Prostate gland (tissue), 2 donors: ENCODE data around the gene PCSK4. TPM values are rescaled to one million over a fixed set of nuclear protein-coding genes. Genes with fewer than 3 reads are reported as not detected.
A peak's percentile ranks its signal among the peaks of the same experiment; 100 is the strongest.

Source experiments
- DNase-seq: peaks from one replicate; pipeline ENCODE4 v3.0.0-alpha.2; 2019; ENCODE audit warnings: low spot score
- H3K27ac ChIP-seq, 2 donors: fragments of 200-600 bp; sonication (generic); 2 replicates each; pipeline ENCODE4 v1.5.1; 2017 to 2019
- H3K27me3 ChIP-seq: fragments of 200-600 bp; sonication (generic); replicated peaks from 2 replicates; pipeline ENCODE4 v1.5.1; 2019; ENCODE audit not compliant: insufficient read depth
- H3K36me3 ChIP-seq, 2 donors: fragments of 200-600 bp; sonication (generic); 1 replicate in 1 of 2; 2 replicates in 1 of 2; pipeline versions ENCODE4 v1.5.1 to v1.8.1; 2017 to 2019
- H3K4me1 ChIP-seq: fragments of 200-600 bp; sonication (generic); replicated peaks from 2 replicates; pipeline ENCODE4 v1.5.1; 2019
- H3K4me3 ChIP-seq, 2 donors: fragments of 200-600 bp; sonication (generic); 2 replicates each; pipeline ENCODE4 v1.5.1; 2017 to 2019
- H3K9me3 ChIP-seq: fragments of 200-600 bp; sonication (generic); 2 replicates; pipeline ENCODE4 v1.5.1; 2017
- POLR2A ChIP-seq: fragments of 450-650 bp; IDR thresholded peaks from one replicate; pipeline ENCODE4 v1.6.1; 2016; ENCODE audit warnings: antibody characterized with exemption, mild to moderate bottlenecking
- POLR2AphosphoS5 ChIP-seq: sonication (generic); formaldehyde crosslinking; IDR thresholded peaks from one replicate; pipeline ENCODE4 v1.6.1; 2017; ENCODE audit warnings: antibody characterized with exemption
- WGBS: methylation state at CpG from one replicate; pipeline ENCODE4 v1.1.5; 2018; 5-methylcytosine and 5-hydroxymethylcytosine counted together
- intact Hi-C: fragments of 100-400 bp; cut with DNase I; formaldehyde crosslinking; loops from one replicate; pipeline ENCODE4 v1.14.2; 2022
- total RNA-seq, 2 donors: library from RNA; depleted of rRNA; stranded (reverse); fragments of >200 nt; gene quantifications; one replicate each; pipeline ENCODE4 v1.1.0, GENCODE V29; 2016
- TF ChIP-seq, protein P1 (sequence below), 4 experiments: fragments of 200-600 bp in 2 of 4; fragments of 450-650 bp in 2 of 4; sonication (generic) in 2 of 4; IDR thresholded peaks; 1 replicate in 3 of 4; 2 replicates in 1 of 4; pipeline ENCODE4 v1.5.1; 2016 to 2019; ENCODE audit warnings: antibody characterized with exemption in 4 of 4, mild to moderate bottlenecking in 2 of 4, moderate library complexity in 2 of 4

Gene PCSK4
- total RNA-seq, 2 donors from 2014 or later, result 8.1 to 22.9 TPM

DNA sequence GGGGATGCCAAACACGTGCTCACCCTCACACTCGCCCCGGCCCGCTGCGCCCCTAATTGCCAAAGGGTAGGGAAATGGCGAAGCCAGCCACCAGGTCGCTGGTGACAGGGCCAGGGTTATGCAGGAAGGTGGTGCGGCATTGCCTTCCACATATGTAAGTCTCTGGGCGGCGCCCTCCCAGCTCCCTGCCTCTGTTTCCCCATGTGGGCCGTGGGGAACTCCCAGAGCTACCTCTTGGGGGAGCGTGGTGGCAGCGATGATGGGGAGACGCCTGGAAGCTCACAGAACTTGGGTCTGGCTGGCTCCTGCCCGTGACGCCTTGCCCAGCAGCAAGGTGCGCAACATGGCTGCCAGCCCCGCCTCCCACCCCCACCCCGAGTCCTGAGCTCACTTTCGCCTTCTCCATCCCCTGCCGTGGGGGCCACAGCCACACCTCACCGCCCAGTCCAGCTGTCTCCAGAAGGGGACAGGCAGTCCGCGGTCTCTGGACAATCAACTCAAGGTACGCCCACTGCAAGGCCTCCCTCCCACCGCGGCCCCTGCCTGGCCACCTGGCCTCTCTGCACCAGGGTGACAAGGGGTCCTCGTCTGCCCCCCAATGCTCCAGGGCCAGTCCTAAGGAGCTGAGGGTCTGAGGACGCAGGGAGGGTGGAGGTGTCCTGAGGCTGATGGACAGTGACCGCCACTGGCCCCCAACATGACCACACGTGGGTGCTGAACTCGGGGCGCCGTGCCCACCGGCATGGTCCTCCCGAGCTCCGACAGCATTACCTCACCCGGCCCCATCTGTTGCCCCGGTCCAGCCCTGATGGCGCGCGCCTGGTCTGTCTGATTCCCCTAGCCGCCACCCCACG, 17.7 kb downstream of the PCSK4 start:
- no peak overlapping the region for H3K27ac ChIP-seq
- H3K36me3 ChIP-seq, result no peaks in the 10 kb centered on the region
- no peaks in the 10 kb centered on the region for H3K9me3 ChIP-seq
- H3K27me3 ChIP-seq, result peaks cover 28% of the 10 kb centered on the region
- DNase-seq, result no peak
- intact Hi-C loops, result no loop called here
- TF ChIP-seq POLR2A (no peak), POLR2AphosphoS5 (no peak)
- TF ChIP-seq, protein P1, sequence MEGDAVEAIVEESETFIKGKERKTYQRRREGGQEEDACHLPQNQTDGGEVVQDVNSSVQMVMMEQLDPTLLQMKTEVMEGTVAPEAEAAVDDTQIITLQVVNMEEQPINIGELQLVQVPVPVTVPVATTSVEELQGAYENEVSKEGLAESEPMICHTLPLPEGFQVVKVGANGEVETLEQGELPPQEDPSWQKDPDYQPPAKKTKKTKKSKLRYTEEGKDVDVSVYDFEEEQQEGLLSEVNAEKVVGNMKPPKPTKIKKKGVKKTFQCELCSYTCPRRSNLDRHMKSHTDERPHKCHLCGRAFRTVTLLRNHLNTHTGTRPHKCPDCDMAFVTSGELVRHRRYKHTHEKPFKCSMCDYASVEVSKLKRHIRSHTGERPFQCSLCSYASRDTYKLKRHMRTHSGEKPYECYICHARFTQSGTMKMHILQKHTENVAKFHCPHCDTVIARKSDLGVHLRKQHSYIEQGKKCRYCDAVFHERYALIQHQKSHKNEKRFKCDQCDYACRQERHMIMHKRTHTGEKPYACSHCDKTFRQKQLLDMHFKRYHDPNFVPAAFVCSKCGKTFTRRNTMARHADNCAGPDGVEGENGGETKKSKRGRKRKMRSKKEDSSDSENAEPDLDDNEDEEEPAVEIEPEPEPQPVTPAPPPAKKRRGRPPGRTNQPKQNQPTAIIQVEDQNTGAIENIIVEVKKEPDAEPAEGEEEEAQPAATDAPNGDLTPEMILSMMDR (IDR thresholded peaks at IDR 0.05), result no peak
- no peak overlapping the region for H3K4me3 ChIP-seq
- 42% methylated on average over 42 of the region's 44 CpGs for WGBS
- H3K4me1 ChIP-seq, result peaks cover 22% of the 10 kb centered on the region

GRCh38 chr19:1471515-1472160, 18.5 kb downstream of the PCSK4 start:
- 22% methylated on average over 24 of the region's 24 CpGs for WGBS
- TF ChIP-seq POLR2AphosphoS5, result no peak
- no peak for TF ChIP-seq POLR2A
- TF ChIP-seq, protein P1 (IDR thresholded peaks at IDR 0.05), result no peak
- DNase-seq, result no peak
- Histone ChIP-seq H3K9me3 (no peaks in the 10 kb centered on the region), H3K4me3 (no peak overlapping the region), H3K27me3 (peaks cover 36% of the 10 kb centered on the region), H3K36me3 (no peaks in the 10 kb centered on the region), H3K27ac (no peak overlapping the region), H3K4me1 (peaks cover 22% of the 10 kb centered on the region)
- intact Hi-C loops, result no loop called here

DNA sequence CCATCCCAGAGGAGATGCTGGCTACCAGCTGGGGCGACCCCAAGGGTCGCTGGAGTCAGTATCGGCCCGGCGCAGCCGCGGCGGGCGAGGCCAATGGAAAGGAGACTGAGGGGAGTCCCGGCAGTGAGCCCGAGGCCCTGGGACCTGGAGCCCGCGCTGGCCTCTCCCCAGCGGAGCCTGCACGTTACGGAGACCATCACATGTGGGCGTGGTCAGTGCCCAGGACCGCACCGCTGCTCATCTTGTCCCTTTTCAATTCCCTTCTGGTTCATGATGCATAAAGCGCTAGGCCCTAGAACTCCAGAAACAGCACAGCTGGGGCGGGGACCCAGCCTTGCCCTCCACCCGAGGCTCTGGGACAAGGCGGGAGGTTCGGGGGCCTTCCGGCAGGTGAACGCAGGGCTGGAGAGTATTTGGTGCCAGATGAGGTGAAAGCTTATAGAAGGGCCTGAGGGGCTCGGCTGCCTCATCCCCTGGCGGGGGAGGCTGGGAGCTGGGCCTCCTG, 19.1 kb downstream of the PCSK4 start:
- no peak overlapping the region for H3K27ac ChIP-seq
- no peak for DNase-seq
- TF ChIP-seq, protein P1 (IDR thresholded peaks at IDR 0.05), result no peak
- TF ChIP-seq POLR2AphosphoS5, result no peak
- no peak for TF ChIP-seq POLR2A

DNA sequence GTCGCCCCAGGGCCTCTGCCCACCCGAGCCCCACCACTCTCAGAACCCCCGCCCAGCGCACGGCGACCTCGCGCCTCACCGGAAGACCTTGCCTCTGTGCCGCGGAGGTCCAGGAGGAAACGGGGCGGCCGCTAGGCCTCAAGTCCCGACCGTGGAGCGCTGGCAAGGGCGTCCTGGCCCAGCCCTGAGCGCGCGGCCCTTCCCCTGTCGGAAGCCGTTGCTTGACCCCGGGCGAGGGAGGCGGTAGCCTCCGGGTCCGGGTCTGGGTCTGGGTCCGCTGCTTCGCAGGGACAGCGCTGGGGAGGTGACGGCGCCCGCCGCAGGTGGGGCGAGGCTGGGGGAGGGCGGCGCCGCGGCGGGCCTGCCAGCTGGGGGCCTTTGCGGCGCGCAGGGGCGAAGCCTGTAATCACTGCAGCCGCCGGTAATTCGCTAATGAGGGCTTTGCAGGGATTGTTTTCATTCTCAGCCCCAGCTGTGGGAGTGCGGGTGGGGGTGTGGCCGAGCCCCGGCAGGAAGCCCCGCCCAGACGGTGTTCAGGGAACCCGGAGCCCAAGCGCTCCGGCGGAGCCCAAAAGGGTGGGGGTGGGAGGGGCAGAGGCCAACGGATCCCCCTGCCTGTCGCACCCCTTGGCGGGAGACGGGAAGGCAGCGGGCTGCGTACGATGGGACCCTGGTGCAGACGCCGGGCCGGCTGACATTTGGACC, 19.7 kb downstream of the PCSK4 start:
- TF ChIP-seq POLR2AphosphoS5 (no peak), POLR2A (no peak)
- TF ChIP-seq, protein P1 (IDR thresholded peaks at IDR 0.05), result no peak
- no peak for DNase-seq
- no peaks in the 10 kb centered on the region for H3K9me3 ChIP-seq
- intact Hi-C loops, result no loop called here
- peaks cover 38% of the 10 kb centered on the region for H3K27me3 ChIP-seq
- no peak overlapping the region for H3K27ac ChIP-seq
- peaks cover 22% of the 10 kb centered on the region for H3K4me1 ChIP-seq
- under 1% methylated on average over 50 of the region's 67 CpGs for WGBS
- no peaks in the 10 kb centered on the region for H3K36me3 ChIP-seq
- H3K4me3 ChIP-seq, result peak overlapping the region; percentile 14 to 19

More for the DNA sequence above, 19.1 kb downstream of the PCSK4 start:
- Histone ChIP-seq H3K9me3 (no peaks in the 10 kb centered on the region), H3K36me3 (no peaks in the 10 kb centered on the region), H3K4me1 (peaks cover 22% of the 10 kb centered on the region), H3K4me3 (peak overlapping the region in 1 of 2 donors; percentile 19), H3K27me3 (peaks cover 38% of the 10 kb centered on the region)
- 5% methylated on average over 26 of the region's 28 CpGs for WGBS
- intact Hi-C loops, result no loop called here
